NCI-H82 (cell line): ENCODE data around the gene FOXN3.

Experiments used
- DNase-seq: peaks from one replicate; lab custom pipeline; 2025; lab: John Stamatoyannopoulos, UW

Gene FOXN3

GRCh38 chr14:89226801-89227495 lies 190.1 kb downstream of the FOXN3 start:
- DNase-seq = no peak

GRCh38 chr14:89225607-89226006 lies 191.4 kb downstream of the FOXN3 start:
- no peak for DNase-seq

GRCh38 chr14:89221109-89221810 lies 195.8 kb downstream of the FOXN3 start:
- no peak for DNase-seq

- DNase-seq = no peak
These were observed 198.0 kb downstream of the FOXN3 start for GRCh38 chr14:89219051-89219450.

- DNase-seq = no peak
These were observed 199.1 kb downstream of the FOXN3 start for GRCh38 chr14:89217891-89218290.

- no peak for DNase-seq
These were observed 201.5 kb downstream of the FOXN3 start for GRCh38 chr14:89215531-89215930.

- DNase-seq = no peak
These were observed 201.9 kb downstream of the FOXN3 start for GRCh38 chr14:89215114-89215513.

GRCh38 chr14:89214221-89214965 lies 202.6 kb downstream of the FOXN3 start:
- no peak for DNase-seq

- DNase-seq = no peak
These were observed 204.4 kb downstream of the FOXN3 start for GRCh38 chr14:89212386-89213235.

- no peak for DNase-seq
These were observed 207.5 kb downstream of the FOXN3 start for GRCh38 chr14:89209558-89209957.

- DNase-seq = no peak
These were observed 209.1 kb downstream of the FOXN3 start for GRCh38 chr14:89207925-89208328.

GRCh38 chr14:89206389-89207031 lies 210.5 kb downstream of the FOXN3 start:
- no peak for DNase-seq

- DNase-seq = no peak
These were observed 211.8 kb downstream of the FOXN3 start for GRCh38 chr14:89205137-89205740.

GRCh38 chr14:89202413-89203190 lies 214.4 kb downstream of the FOXN3 start:
- no peak for DNase-seq

- DNase-seq = no peak
These were observed 215.4 kb downstream of the FOXN3 start for GRCh38 chr14:89201645-89202044.

- DNase-seq = peak; percentile 4
These were observed 217.7 kb downstream of the FOXN3 start for GRCh38 chr14:89199357-89199756.

GRCh38 chr14:89198544-89199329 lies 218.3 kb downstream of the FOXN3 start:
- DNase-seq = no peak

GRCh38 chr14:89197623-89198022 lies 219.4 kb downstream of the FOXN3 start:
- DNase-seq = no peak

GRCh38 chr14:89196545-89196944 lies 220.5 kb downstream of the FOXN3 start:
- DNase-seq = no peak
